Endothelial cell of umbilical vein (primary cell): ENCODE data around the gene ABCC1. TPM values are rescaled to one million over a fixed set of nuclear protein-coding genes. Genes with fewer than 3 reads are reported as not detected.

Experiments used
- BruUV-seq: library from RNA; stranded (reverse); fragments of 400-500 nt; replicated peaks from 2 replicates; lab custom pipeline; 2021; lab: Mats Ljungman, UMichigan
- CTCF ChIA-PET: fragments of 300-600, 350-600 bp; sonication (Branson Sonifier 250); formaldehyde crosslinking; loops from one replicate; lab custom pipeline; 2021; ENCODE audit warnings: antibody characterized with exemption, inconsistent platforms; lab: Charles Lee
- POLR2A ChIA-PET: fragments of 300-600, 350-600 bp; sonication (Branson Sonifier 250); formaldehyde crosslinking; loops from one replicate; lab custom pipeline; 2021; ENCODE audit warnings: antibody characterized with exemption, inconsistent platforms; lab: Charles Lee
- DNase-seq: peaks from one replicate; pipeline ENCODE4 v3.0.0-alpha.2; 2011; ENCODE audit warnings: low read depth, low spot score
- FAIRE-seq: peaks from 2 replicates; lab custom pipeline; 2011; peaks lifted over from hg19 to GRCh38; lab: Jason Lieb, UNC
- H2AFZ ChIP-seq: 2 replicates; pipeline ENCODE4 v1.6.0; 2012; ENCODE audit warnings: low read depth, low read length, control low read depth, inconsistent platforms
- H3K27ac ChIP-seq: 2 replicates; pipeline ENCODE4 v1.5.1; 2011; ENCODE audit warnings: low read depth, mild to moderate bottlenecking, control low read depth, low read length, moderate library complexity; ENCODE audit not compliant: insufficient read depth
- H3K27me3 ChIP-seq, 2 experiments: 2 replicates each; pipeline versions ENCODE4 v1.6.0 to v1.6.1; 2011; ENCODE audit warnings: low read length in 2 of 2, mixed read lengths in 1 of 2; ENCODE audit not compliant: control insufficient read depth in 2 of 2, insufficient read depth in 2 of 2
- H3K36me3 ChIP-seq, 2 experiments: 2 replicates in 1 of 2; 3 replicates in 1 of 2; pipeline ENCODE4 v1.5.1; 2011; ENCODE audit warnings: low read length in 2 of 2, mild to moderate bottlenecking in 1 of 2, moderate library complexity in 1 of 2; ENCODE audit not compliant: control insufficient read depth in 2 of 2, insufficient read depth in 2 of 2; ENCODE audit errors: extremely low read depth in 1 of 2
- H3K4me1 ChIP-seq: 3 replicates; pipeline ENCODE4 v1.5.1; 2011; ENCODE audit warnings: mild to moderate bottlenecking, low read length; ENCODE audit not compliant: control insufficient read depth, insufficient read depth; ENCODE audit errors: extremely low read depth
- H3K4me2 ChIP-seq: 2 replicates; pipeline ENCODE4 v1.6.1; 2011; ENCODE audit warnings: low read length, control low read depth, mixed read lengths; ENCODE audit not compliant: insufficient read depth
- H3K4me3 ChIP-seq, 3 experiments: fragments of 200-600 bp in 1 of 3; sonication (generic), shearing (Covaris generic) in 1 of 3; replicated peaks in 1 of 3; 2 replicates each; pipeline ENCODE4 v1.5.1; 2011 to 2016; ENCODE audit warnings: control low read depth in 3 of 3, low read length in 3 of 3, mild to moderate bottlenecking in 2 of 3, inconsistent platforms in 1 of 3, low read depth in 1 of 3, moderate library complexity in 1 of 3; ENCODE audit not compliant: insufficient read depth in 1 of 3
- H3K79me2 ChIP-seq: 2 replicates; pipeline ENCODE4 v1.6.0; 2012; ENCODE audit warnings: low read length, inconsistent platforms; ENCODE audit not compliant: control insufficient read depth, insufficient read depth
- H3K9ac ChIP-seq: replicated peaks from 2 replicates; pipeline ENCODE3; 2011; ENCODE audit warnings: low read length, control low read depth; ENCODE audit not compliant: insufficient read depth; ENCODE audit errors: extremely low read depth
- H3K9me1 ChIP-seq: replicated peaks from 3 replicates; pipeline ENCODE4 v1.6.0; 2011; ENCODE audit warnings: mild to moderate bottlenecking, low read length; ENCODE audit not compliant: control insufficient read depth, insufficient read depth; ENCODE audit errors: extremely low read depth
- H3K9me3 ChIP-seq: replicated peaks from 2 replicates; pipeline ENCODE4 v1.5.1; 2012; ENCODE audit warnings: low read length, inconsistent platforms; ENCODE audit not compliant: control insufficient read depth, insufficient read depth
- H4K20me1 ChIP-seq: replicated peaks from 2 replicates; pipeline ENCODE3; 2011; ENCODE audit warnings: mild to moderate bottlenecking, low read length; ENCODE audit not compliant: control insufficient read depth, insufficient read depth; ENCODE audit errors: extremely low read depth
- EZH2 ChIP-seq: IDR thresholded peaks from 2 replicates; pipeline ENCODE4 v1.6.1; 2012; ENCODE audit warnings: borderline replicate concordance, low read depth, mild to moderate bottlenecking, moderate library complexity, low read length, inconsistent platforms; ENCODE audit not compliant: severe bottlenecking
- FOS ChIP-seq: IDR thresholded peaks from 2 replicates; pipeline ENCODE4 v1.6.1; 2011; ENCODE audit warnings: mild to moderate bottlenecking, low read length, moderate library complexity, borderline replicate concordance; ENCODE audit not compliant: insufficient read depth
- GATA2 ChIP-seq: IDR thresholded peaks from 2 replicates; pipeline ENCODE4 v1.7.0; 2011; ENCODE audit warnings: low read depth, mild to moderate bottlenecking, moderate library complexity, mixed read lengths, low read length; ENCODE audit not compliant: insufficient read length, insufficient read depth
- JUN ChIP-seq: IDR thresholded peaks from 2 replicates; pipeline ENCODE4 v1.6.1; 2011; ENCODE audit warnings: borderline replicate concordance, low read depth; ENCODE audit not compliant: insufficient read length, insufficient read depth
- MYC ChIP-seq: IDR thresholded peaks from one replicate; pipeline ENCODE4 v1.6.1; 2011; ENCODE audit warnings: mild to moderate bottlenecking, low read depth, low read length
- POLR2A ChIP-seq: IDR thresholded peaks from 2 replicates; pipeline ENCODE4 v1.6.1; 2012; ENCODE audit warnings: low read depth, mild to moderate bottlenecking, control low read depth, low read length
- POLR2AphosphoS5 ChIP-seq: IDR thresholded peaks from 2 replicates; pipeline ENCODE4 v1.6.1; 2012; ENCODE audit warnings: low read depth, mild to moderate bottlenecking, control low read depth, low read length, moderate library complexity; ENCODE audit not compliant: insufficient read depth
- dilution Hi-C: fragments of 300-500 bp; cut with MboI; formaldehyde crosslinking; loops from one replicate; pipeline ENCODE4 v1.15.0; 2019; ENCODE audit warnings: low sequenced_read_pairs; ENCODE audit not compliant: extremely low pct_ligation_motif_present
- intact Hi-C: fragments of 100-400 bp; cut with micrococcal nuclease; formaldehyde crosslinking; loops from one replicate; pipeline ENCODE4 v1.10.0; 2022
- polyA plus RNA-seq, 4 experiments: library from polyadenylated mRNA; depleted of rRNA in 3 of 4; stranded (reverse) in 3 of 4; unstranded in 1 of 4; fragments of >200 nt; gene quantifications; 2 replicates each; pipeline versions ENCODE4 v1.2.1 to v1.2.3, GENCODE V29; 2011 to 2012; ENCODE audit warnings: missing spikeins in 1 of 4
- total RNA-seq: library from RNA; stranded (reverse); gene quantifications from 2 replicates; pipeline ENCODE4 v1.2.3, GENCODE V29; 2021
- TF ChIP-seq, protein P1 (sequence below), 2 donors: IDR thresholded peaks; 1 replicate in 1 of 2; 2 replicates in 1 of 2; pipeline ENCODE4 v1.5.1; 2011; ENCODE audit warnings: low read length in 2 of 2, mild to moderate bottlenecking in 2 of 2, moderate library complexity in 2 of 2, control low read depth in 1 of 2, inconsistent platforms in 1 of 2, low read depth in 1 of 2; ENCODE audit not compliant: insufficient read depth in 1 of 2; ENCODE audit errors: extremely low read depth in 1 of 2
- TF ChIP-seq, protein P2 (sequence below): IDR thresholded peaks from 2 replicates; pipeline ENCODE4 v1.6.1; 2011; ENCODE audit not compliant: insufficient read depth, insufficient read length

The ABCC1 gene
- total and polyA plus RNA-seq, 2 donors (not counting 3 experiments of a cell fraction or from before 2014, with no cell fraction given): 46.1 to 89.2 TPM

DNA sequence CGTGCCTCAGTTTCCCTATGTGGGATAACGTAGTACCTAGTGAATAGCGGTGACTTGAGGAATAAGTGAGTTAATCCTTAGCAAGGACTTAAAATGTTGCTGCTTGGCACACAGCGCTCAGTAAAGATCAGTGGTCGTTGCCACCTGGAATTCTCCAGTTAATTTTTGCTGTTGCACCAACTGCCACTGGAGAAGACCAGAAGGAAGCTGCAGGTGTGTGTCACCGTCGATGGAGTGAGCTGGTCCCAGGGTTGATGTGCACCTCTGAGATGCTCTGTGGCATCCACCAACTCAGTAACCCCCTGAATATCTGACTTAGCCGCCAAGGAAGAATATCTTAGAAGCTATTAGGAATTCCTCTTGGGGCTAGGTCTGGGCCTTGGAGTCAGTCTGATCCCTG lies 4.1 kb downstream of the ABCC1 start:
- no TSS peak for BruUV-seq

More for the DNA sequence above, 4.1 kb downstream of the ABCC1 start:
- Histone ChIP-seq H3K27ac (no peak overlapping the region), H3K4me2 (no peak overlapping the region), H3K4me3 (no peak overlapping the region), H3K9me3 (no peaks in the 10 kb centered on the region), H3K9ac (no peak overlapping the region), H4K20me1 (peaks cover 3% of the 10 kb centered on the region), H2AFZ (no peak overlapping the region), H3K36me3 (no peaks in the 10 kb centered on the region), H3K27me3 (no peaks in the 10 kb centered on the region), H3K4me1 (peaks cover 25% of the 10 kb centered on the region), H3K9me1 (no peaks in the 10 kb centered on the region), H3K79me2 (peaks cover 89% of the 10 kb centered on the region)
- CTCF ChIA-PET: interaction anchor here (4.0 kb wide), 1 partner anchor 79 kb away, joined by 25 read pairs; no protein-coding TSS in a partner anchor
- no peak for DNase-seq
- FAIRE-seq: no peak
- intact Hi-C loops (no loop called here), dilution Hi-C loops (no loop called here)
- POLR2A ChIA-PET: no interaction called here
- TF ChIP-seq, protein P1, sequence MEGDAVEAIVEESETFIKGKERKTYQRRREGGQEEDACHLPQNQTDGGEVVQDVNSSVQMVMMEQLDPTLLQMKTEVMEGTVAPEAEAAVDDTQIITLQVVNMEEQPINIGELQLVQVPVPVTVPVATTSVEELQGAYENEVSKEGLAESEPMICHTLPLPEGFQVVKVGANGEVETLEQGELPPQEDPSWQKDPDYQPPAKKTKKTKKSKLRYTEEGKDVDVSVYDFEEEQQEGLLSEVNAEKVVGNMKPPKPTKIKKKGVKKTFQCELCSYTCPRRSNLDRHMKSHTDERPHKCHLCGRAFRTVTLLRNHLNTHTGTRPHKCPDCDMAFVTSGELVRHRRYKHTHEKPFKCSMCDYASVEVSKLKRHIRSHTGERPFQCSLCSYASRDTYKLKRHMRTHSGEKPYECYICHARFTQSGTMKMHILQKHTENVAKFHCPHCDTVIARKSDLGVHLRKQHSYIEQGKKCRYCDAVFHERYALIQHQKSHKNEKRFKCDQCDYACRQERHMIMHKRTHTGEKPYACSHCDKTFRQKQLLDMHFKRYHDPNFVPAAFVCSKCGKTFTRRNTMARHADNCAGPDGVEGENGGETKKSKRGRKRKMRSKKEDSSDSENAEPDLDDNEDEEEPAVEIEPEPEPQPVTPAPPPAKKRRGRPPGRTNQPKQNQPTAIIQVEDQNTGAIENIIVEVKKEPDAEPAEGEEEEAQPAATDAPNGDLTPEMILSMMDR (IDR thresholded peaks at IDR 0.05; ENCODE audit: extremely low read depth in 1 of 2, insufficient read depth in 1 of 2, low read depth in 1 of 2, low read length in 2 of 2): no peak
- TF ChIP-seq GATA2 (no peak), POLR2A (no peak), FOS (no peak), EZH2 (no peak), JUN (no peak), MYC (no peak), POLR2AphosphoS5 (no peak)
- TF ChIP-seq, protein P2, sequence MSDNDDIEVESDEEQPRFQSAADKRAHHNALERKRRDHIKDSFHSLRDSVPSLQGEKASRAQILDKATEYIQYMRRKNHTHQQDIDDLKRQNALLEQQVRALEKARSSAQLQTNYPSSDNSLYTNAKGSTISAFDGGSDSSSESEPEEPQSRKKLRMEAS: no peak
